Jurkat, Clone E6-1 (cell line): Measurements from ENCODE around the gene PDE11A.
"Not testable (repeated sequence)": the region's sequence is repeated elsewhere in the genome, so short reads cannot be mapped to it uniquely, and the experiment has no call there.

ENCODE experiments used
- DNase-seq: peaks from one replicate; pipeline ENCODE4 v3.0.0-alpha.2; 2011; ENCODE audit warnings: low read depth, low spot score
- H3K4me3 ChIP-seq: 2 replicates; pipeline ENCODE4 v1.5.1; 2011; ENCODE audit warnings: mild to moderate bottlenecking, low read length, control low read depth, moderate library complexity

Gene PDE11A

DNA sequence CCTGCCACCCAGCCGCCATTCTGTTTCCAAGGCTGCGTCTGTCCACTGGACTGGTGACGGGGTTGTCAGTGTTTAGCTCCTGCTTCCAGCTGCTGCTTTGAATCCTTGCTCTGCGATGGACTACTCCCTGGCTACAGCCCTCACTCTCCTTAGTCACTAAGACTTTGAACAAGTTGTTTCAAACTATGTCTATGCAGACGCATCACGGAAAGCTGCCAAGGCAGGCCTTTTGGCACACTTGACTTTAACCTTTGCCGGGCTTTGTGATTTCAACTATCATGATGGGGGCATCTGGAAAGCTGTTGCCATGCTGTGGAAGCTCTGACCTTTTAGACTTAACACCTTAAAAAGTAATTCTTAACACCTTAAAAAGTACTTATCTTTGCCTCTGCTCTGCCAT, 54.4 kb downstream of the PDE11A start:
- DNase-seq = no peak

DNA sequence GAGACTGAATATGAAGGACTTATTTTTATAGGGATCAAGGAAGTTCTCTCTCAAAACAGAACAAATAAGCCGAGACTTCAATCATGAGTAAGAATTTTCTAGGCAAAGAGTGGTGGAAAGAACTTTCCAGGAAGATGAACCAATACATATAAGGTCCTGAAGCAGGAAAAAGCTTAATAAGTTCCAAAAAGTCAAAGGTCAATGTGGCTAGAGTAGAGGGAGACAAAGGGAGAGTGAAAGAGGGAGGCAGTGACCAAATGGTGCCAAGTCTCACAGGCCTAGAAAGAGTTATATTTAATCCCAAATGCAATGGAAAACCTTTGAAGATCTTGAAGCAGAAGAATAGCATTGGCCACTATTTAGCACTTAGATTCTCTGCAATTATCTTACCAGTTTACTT, 56.0 kb downstream of the PDE11A start:
- no peak for DNase-seq
- H3K4me3 ChIP-seq = no peak overlapping the region

More for the DNA sequence above, 54.4 kb downstream of the PDE11A start:
- H3K4me3 ChIP-seq = no peak overlapping the region

DNA sequence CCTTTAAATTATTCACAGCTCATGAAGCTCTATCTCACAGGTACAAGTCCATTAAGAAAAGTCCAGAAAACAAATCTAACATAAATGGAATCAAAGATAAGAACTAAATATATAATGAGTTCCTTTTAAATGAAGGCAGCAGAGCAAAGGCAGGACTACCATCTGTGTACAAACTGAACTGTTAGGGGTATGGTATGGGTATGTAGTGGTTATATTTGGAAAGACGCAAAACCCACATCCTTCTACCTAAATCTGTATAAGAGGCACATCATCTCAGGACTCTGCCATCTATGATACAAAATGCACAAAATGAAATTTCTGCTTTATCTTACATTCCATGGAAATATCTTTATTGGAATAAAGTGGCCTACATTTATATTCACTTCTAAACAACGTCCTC, 59.9 kb downstream of the PDE11A start:
- peak; percentile 63 for DNase-seq
- no peak overlapping the region for H3K4me3 ChIP-seq

DNA sequence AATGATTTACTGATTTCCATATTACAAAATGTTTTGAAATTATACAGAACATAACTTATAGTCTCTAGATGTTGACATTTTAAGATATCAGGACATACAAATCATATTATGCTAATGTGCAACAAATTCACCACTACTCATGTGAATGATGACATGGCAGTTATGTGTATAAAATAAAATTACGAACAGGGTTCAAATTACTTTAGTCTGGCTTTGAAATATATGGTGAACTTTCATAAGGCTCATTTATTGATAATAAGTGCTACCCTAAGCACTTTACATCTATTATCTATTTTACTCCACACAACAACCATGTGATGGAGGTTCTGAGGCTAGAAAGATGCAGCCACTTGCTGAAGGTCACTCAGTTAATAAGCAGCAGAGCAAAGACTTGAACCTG, 62.8 kb downstream of the PDE11A start:
- no peak for DNase-seq
- H3K4me3 ChIP-seq = no peak overlapping the region

DNA sequence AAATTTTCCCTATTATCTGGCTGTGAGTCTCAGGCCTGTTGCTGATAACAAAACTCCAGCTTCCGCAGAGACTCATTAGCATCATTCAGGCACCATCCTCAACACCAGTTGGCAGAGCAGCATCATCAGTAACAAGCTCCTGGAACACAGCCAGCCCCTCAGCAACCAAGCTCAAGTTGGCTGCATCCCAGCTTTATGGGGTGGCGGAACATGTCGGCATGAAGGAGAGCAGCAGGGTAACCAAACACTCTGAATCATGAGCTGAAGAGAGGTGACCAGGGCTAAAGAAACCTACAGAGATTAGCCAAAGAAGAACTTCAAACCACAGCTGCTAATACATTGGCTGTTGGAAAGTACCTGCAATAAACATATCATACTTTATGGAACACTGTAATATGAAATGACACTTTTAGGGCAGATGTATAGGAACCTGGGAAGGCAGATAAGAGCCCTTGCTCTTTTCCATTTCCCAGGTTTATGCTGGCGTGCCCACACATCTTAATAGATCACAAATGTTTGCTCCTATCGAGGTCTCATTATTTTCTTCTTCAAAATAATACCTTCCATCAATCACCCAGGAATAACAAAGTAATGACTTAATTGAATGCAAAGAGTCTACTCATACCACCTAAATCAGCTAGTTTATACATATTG, 63.8 kb downstream of the PDE11A start:
- no peak for DNase-seq
- no peak overlapping the region for H3K4me3 ChIP-seq

DNA sequence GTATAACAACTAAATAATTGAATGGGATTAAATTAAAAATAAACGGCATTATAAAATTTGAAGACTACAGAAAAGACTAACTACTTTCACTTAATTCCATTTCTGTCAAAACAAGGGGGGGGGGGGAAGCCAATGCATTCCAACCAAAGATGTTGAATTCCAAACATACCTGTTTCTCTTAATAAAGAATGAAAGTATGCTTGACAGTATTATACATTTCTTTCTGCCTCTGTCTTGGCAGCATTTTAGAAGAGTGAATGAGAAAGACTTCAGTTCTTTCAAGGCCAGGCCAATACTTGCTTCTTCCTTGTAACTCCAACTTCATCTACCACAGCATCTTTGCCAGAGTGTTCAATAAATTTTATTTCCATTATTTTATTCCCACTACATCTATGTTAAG, 65.9 kb downstream of the PDE11A start:
- DNase-seq = no peak
- H3K4me3 ChIP-seq = no peak overlapping the region

DNA sequence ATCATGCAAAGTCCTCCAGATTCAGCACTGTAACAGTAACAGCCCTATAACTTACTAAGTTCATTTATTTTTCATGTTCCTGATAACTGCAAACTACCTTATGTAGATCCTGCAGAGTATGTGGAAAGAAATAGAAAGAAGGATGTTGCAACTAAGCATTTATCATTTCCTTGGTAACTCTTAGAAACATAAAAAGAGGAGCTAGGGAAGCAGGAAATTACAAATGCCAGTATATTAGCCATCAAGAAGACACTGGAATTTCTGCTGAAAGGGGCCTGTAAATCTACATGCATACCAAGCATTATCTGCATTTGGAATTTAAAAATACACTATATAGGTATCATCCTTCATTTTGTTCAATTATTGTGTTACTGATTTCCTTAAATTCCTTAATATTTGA, 66.8 kb downstream of the PDE11A start:
- H3K4me3 ChIP-seq = no peak overlapping the region
- no peak for DNase-seq

DNA sequence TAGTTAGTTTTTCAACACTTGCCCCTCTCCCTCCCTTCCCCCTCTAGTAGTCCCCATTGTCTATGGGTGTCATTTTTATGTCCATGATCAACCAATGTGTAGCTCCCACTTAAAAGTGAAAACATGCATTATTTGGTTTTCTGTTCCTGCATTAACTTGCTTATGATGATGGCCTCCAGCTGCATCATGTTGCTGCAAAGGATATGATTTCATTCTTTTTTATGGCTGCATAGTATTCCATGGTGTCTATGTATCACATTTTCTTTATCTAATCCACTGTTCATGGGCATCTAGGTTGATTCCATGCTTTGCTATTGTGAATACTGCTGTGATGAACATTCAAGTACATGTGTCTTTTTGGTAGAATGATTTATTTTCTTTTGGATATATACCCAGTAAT, 70.5 kb downstream of the PDE11A start:
- H3K4me3 ChIP-seq = no peak overlapping the region
- no peak for DNase-seq

DNA sequence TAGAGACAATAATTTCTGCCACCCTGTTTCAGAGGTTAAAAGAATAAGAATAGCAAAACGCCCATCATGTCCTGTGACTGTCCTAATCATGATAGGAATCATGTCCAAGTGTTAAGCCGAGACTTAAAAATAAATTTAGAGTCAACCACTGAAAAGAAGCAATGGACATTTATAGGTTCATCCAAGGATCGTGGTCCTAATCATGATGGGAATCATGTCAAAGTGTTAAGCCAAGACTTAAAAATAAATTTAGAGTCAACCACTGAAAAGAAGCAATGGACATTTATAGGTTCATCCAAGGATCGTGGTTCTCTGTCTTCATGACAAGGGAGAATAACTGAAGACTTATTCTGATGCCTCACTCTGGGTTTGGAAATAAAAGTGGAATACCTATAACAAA, 73.6 kb downstream of the PDE11A start:
- H3K4me3 ChIP-seq = no peak overlapping the region
- no peak for DNase-seq

DNA sequence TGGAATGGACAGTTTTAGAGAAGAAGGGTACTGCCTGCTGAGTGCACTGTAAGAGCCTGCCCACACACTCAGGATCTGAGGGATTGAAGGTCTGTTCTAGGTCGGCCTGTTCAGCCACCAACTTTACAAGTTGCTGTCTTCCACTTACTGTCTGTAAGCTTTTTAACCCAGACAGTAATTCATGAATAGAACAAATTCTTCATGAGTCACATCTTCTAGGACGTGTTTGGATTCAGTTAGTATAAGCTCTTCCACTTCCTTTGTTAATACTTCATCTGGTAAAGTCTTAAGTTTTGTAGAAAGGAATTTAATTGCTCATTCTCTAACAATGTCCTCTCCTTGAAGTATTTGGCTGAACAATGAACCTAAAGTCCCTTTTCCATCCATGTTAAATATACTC, 74.6 kb downstream of the PDE11A start:
- no peak for DNase-seq
- no peak overlapping the region for H3K4me3 ChIP-seq

DNA sequence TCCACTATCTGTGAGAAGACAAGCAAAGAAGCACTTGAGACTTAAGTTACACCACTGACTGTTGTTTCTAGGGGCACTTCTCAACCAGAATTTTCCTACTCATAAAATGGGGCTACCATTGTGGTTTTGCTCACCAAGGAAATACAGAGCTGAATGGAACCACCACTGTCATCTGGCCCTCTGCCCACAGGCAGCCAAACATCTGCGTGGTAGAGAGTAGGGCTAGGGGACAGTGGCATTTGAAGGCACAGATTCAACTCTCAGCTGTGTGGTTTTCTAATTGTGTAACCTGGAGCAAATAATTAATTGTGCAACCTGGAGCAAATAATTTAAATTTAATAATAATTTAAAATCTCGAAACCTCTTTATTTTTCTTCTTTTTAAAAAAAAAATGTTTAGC, 79.6 kb downstream of the PDE11A start:
- DNase-seq = no peak

DNA sequence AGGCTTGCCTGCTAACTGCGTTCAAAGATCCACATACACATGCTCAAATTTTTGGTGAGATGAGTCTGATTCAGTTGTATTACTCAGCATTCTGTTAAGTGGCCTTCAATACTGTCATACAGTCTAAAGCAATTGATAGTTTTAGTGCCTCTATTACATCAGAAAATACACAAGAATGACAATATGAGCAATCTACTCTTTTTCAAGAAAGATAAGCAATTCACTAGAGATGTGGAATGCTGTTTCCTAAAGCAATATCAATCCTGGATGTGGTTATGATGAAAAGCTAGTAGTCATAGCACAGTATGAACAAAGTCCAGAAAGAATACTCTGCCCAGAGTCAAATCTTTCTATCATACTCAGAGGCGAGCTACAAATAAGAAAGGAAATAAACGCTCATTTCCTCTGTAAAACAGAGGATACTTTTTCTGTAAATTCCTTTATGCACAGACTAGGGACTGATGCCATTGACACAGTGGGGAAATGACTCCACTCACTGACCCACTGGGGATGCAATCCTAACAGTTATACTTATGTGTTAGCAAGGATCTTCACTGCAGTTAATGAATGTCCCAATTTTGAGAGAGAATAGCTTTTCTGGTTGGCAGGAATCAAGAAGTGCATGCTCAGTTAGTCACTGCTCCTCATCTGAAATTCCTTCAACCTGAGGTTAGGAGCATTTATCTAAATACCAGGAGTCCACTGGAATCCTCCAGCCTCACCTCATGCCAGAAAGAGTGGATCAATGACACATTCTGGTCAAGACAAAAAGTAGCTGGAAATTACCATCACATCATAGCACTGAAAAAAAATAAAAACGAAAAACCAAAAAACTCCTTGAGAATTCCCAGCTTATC, 83.3 kb downstream of the PDE11A start:
- no peak overlapping the region for H3K4me3 ChIP-seq
- DNase-seq = no peak

More for the DNA sequence above, 79.6 kb downstream of the PDE11A start:
- H3K4me3 ChIP-seq = no peak overlapping the region

DNA sequence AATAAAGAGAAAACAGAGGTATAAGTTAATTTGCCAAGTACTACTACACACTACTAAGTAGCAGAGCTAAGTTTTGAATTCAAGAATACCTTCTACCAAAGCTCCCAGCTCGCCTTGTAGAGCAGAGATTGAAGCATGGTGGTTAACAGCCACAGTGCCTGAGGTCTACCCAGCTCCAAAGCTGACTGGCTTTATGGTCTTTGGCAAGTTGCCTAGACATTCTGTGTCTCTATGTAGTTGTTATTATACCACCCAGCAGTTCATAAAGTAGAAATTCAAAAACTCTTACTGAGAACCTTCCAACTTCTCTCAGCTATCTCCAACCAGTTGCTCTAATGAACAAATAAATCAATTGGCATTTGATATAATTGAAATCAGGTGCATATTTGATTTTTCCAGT, 87.8 kb downstream of the PDE11A start:
- peak; percentile 30 for DNase-seq

DNA sequence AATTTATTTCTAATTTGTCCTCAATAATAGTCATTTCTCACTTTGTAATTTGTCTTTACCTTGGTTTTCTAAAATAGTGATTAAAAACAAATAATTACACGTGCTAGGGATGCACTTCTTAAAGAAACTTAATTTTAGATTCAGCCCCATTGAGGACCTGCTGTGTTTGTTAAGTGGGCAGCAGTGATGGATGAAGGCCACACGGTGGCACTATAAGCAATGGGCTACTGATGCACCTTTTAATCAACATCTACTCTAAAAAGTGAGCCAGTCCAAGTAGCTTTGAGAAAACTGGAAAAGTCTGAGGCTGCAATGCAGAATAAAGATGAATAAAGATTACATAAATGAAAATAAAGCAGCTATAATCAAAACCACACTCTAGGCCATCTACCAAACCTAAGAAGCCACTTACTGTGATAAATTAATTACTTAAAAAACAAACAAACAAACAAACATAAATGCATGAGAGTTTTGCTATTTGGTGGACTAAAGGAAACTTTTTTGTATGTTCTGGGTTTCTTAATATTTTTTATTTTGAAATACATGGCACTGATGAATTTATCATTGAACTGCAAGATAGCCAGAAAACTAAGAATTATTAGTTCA, 89.3 kb downstream of the PDE11A start:
- DNase-seq = peak; percentile 49
- H3K4me3 ChIP-seq = no peak overlapping the region

More for the DNA sequence above, 87.8 kb downstream of the PDE11A start:
- H3K4me3 ChIP-seq = no peak overlapping the region

DNA sequence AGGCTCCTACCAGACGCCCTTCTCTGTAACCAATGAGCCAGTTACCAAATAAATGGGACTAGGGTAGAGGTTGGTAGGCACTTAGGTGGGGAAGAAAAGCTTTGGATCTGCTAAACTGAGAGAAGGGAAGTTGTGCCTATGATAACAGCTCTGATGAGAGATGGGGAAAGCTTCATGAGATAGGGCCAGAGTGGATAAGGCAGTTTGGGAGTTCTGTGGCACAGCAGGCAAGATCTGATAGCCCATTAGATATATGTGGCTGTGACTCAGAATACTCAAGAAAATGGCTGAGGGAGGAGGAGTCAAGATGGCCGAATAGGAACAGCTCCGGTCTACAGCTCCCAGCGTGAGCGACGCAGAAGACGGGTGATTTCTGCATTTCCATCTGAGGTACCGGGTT, 99.8 kb downstream of the PDE11A start:
- no peak for DNase-seq
- H3K4me3 ChIP-seq = no peak overlapping the region

DNA sequence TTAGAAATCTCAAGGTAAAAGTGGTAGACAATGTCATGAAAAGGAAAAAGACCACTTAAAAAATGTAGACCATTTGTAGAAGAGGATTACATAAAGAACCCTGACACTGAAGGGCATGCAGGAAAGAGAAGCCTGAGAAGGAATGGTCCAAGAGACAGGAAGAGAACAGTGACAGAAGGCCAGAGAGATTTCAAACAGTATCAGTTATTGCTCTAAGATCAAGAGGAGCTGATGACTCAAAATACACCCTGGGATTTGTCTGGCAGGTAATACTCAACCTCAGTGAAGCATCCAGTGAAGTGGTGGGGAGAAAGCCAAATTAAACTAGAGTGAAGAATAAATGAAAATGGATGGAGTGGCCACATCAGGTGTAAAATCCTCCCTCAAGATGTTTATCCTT, 100.5 kb downstream of the PDE11A start:
- no peak for DNase-seq
- no peak overlapping the region for H3K4me3 ChIP-seq

DNA sequence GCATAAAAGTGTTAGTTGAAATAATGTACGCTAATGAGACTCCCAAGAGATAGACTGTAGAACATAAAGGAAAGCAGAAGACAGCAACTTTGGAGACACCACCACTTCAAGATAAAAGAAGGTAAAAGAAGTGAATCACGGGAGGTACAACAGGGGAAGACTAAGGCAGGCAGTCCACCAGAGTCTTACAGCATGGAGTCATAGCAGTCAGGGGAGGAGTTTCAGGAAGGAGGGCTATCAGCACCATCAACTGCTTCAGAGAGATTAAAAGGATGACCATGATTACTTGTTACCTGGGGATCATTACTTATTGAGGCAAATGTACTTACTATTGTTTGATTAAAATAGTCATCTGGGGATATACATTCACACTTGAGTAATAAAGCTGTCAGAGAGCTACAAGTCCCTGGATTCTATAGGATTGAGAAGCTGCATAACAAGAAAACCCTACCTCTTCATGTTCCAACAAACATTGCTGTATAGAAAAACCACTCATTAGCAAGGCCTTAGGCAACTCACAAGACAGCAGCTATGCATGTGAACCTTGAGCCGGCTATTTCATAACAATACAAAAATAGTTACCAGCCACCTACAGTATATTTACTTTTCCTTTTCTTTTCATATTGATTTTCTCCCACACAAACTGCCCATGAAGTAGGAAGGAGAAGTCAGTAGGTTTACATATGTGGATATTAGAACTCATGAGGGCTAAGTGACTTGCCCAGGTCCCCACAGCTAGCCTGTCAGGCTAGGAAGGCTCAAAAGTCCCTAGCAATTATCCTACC, 101.7 kb downstream of the PDE11A start:
- no peak overlapping the region for H3K4me3 ChIP-seq
- DNase-seq = no peak

DNA sequence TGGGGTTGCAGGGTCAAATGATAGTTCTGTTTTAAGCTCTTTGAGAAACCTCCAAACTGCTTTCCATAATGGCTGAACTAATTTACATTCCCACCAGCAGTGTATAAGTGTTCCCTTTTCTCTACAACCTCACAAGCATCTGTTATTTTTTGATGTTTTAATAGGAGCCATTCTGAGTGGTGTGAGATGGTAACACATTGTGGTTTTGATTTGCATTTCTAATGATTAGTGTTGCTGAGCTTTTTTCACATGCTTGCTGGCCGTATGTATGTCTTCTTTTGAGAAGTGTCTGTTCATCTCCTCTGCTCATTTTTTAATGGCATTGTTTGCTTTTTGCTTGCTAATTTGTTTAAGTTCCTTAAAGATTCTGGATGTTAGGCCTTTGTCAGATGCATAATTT, 107.7 kb downstream of the PDE11A start:
- no peak for DNase-seq

DNA sequence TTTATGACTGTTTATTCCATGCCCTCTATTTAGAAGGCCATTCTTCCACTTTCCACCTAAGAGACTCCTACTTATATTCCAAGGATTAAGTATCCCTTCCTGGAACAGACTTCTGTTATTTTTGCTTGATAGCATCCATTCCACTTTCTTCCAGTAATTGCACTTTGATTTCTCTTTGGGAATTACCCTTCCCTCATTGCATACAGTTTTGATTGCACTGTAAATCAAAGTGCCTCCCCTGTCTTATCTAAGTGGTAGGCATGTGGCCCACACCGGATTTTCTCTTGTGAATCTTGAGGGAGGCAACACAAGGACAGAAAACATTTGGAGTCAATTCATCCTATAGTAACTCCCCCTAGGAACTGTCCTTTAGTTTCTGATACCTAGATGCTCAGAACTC, 120.4 kb downstream of the PDE11A start:
- DNase-seq = no peak

More for the DNA sequence above, 107.7 kb downstream of the PDE11A start:
- H3K4me3 ChIP-seq = no peak overlapping the region

DNA sequence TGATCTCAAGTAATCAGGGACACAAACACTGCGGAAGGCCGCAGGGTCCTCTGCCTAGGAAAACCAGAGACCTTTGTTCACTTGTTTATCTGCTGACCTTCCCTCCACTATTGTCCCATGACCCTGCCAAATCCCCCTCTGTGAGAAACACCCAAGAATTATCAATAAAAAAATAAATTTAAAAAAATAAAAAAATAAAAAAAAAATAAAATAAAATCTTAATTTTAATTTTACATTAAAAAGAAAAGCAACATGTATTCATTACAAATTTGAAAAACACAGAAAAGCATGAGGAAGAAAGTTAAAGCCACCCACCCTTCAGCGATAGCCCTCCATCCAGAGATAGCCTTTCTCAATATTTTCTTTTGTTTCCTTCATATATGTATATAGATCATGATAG, 125.0 kb downstream of the PDE11A start:
- not testable (repeated sequence) for H3K4me3 ChIP-seq, DNase-seq

More for the DNA sequence above, 120.4 kb downstream of the PDE11A start:
- H3K4me3 ChIP-seq = no peak overlapping the region
